GM12892 (cell line): ENCODE measurements around the gene NDUFAB1.

Source experiments
- POLR2A ChIP-seq: IDR thresholded peaks from 2 replicates; pipeline ENCODE4 v1.6.1; 2011; ENCODE audit warnings: low read depth, low read length, control low read depth
- POLR2AphosphoS5 ChIP-seq: IDR thresholded peaks from 2 replicates; pipeline ENCODE4 v1.6.1; 2011; ENCODE audit warnings: low read depth, low read length, control low read depth

DNA sequence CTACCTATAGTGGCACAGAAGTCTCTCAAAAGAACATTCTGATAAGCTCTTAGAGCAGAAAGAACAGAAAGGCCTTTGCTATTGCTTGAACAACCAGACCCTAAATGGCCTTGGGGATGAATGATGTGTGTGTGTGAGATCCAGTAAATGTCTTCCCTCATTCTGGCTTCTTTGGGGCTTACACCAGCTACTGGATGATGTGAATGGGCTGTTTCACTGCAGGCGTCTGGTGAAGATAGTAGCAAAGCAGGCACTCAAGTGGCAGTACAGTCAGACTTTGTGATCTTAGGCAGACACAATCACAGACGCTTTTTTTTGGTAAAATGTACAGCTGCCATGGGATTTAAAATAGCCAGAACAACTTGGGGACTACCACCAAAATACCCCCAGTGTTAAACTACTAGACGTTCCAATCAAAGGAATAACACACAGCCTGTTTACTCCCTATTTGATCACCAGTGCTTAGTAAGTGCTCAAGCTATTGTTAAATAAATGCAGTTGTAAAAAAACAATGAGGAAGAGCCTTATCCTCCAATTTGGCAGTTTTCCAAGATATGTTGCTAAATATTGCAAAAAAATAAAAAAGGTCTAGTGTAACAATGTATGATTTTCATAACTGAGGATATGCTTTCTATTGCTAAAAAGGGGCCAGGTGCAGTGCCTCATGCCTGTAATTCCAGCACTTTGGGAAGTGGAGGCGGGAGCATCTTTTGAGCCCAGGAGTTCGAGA lies 17.9 kb downstream of the NDUFAB1 start:
- TF ChIP-seq POLR2A (no peak), POLR2AphosphoS5 (no peak)
